ENCODE measurements around the gene TMEM39A. TPM values are rescaled to one million over a fixed set of nuclear protein-coding genes. Genes with fewer than 3 reads are reported as not detected.
A peak's percentile ranks its signal among the peaks of the same experiment; 100 is the strongest.

Gene TMEM39A
- total RNA-seq, 1 experiment from 2014 or later = 30.4 TPM

DNA sequence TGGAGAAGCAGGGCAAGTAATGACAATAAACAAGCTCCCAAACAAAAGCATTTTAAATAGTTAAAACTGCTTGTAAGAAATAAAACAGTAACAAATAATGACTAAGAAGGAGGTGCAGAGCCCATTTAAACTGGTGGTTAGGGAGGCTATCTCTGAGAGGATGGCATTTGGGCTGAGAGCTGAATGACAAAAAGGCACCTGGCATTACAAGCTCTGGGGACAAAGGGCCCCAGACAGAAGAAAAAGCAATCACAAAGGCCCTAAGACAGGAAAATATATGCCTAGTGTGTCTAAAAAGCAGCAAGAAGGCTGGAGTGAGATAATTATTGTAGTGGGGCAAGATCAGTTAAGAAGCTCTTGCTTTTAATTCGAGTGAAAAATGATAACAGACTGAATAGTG lies 9.6 kb downstream of the TMEM39A start:
- DNase-seq (ENCODE audit: low spot score) = no peak

- DNase-seq (ENCODE audit: low spot score) = no peak
Observed at GRCh38 chr3:119444590-119444989, 18.8 kb downstream of the TMEM39A start.

DNA sequence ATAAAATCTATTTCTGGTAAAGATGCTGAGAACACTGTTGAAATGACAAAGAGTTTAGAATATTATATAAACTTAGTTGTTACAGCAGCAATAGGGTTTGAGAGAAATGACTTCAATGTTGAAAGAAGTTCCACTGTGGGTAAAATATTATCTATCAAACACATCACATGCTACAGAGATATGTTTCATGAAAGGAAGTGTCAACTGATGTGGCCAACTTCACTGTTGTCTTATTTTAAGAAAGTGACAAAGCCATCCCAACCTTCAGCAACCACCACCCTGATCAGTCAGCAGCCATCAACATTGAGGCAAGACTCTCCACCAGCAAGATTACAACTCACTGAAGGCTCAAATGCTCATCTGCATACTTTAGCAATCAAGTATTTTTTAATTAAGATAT lies 20.2 kb downstream of the TMEM39A start:
- no peak for DNase-seq (ENCODE audit: low spot score)

- DNase-seq (ENCODE audit: low spot score) = no peak
Observed at GRCh38 chr3:119437691-119438258, 25.6 kb downstream of the TMEM39A start.

DNA sequence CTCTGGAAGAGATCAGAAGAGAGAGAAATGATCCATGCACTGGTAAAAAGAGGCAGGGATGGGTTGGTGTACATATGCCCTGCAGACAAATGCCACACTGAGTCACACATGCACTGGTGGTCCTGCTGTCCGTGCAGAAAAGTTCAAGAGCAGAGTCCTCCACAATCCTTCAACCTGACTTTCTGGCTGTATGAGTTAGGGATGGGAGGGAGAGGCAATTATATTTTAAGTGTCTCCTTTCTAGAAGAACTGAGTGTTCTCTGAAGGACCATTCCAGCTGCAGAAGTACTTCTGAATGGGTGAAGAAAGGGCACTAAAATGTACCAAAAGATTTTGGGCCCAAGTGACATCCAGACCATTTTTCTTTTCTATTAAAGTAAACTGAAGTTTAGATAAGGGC lies 26.4 kb downstream of the TMEM39A start:
- no peak for DNase-seq (ENCODE audit: low spot score)

- DNase-seq (ENCODE audit: low spot score) = no peak
Observed at GRCh38 chr3:119434703-119435102, 28.7 kb downstream of the TMEM39A start.

DNA sequence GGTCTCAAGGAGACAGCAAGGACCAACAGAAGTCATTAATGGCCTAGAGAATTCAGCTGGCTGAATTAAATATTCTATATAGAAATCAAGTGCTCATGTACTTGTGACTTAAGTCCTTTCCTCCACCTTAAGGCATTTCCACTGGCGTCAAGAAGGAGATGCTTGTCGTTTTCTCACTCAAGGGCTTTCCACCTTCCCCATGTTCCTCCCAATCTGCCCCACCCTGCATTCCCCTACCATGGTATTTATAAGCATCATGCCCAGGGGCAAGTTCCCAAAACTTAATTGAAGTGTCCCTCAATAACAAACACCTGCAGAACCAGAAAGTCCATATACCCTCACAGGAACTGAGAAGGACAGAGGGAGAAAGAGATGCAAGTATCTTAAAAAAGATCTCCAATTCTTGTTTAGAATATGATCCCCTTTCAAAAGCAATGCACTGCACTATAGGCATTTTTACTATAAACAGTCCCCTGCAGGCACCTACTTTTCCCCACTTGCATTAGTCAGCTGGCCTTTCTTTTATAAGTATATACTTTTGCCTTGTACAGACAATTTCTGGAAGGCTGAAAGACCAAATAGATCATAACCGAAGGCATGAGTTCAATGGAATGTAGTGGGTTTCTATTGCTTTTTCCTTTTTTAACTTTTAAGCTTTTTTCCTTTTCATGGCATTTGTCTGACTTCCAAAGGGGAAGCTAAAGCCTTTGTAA lies 29.6 kb downstream of the TMEM39A start:
- no peak for DNase-seq (ENCODE audit: low spot score)

- DNase-seq (ENCODE audit: low spot score) = peak; percentile 9
Observed at GRCh38 chr3:119428538-119428937, 34.9 kb downstream of the TMEM39A start.

- DNase-seq (ENCODE audit: low spot score) = peak; percentile 4
Observed at GRCh38 chr3:119427669-119428068, 35.7 kb downstream of the TMEM39A start.

GRCh38 chr3:119420196-119420595 lies 43.2 kb downstream of the TMEM39A start:
- no peak for DNase-seq (ENCODE audit: low spot score)

DNA sequence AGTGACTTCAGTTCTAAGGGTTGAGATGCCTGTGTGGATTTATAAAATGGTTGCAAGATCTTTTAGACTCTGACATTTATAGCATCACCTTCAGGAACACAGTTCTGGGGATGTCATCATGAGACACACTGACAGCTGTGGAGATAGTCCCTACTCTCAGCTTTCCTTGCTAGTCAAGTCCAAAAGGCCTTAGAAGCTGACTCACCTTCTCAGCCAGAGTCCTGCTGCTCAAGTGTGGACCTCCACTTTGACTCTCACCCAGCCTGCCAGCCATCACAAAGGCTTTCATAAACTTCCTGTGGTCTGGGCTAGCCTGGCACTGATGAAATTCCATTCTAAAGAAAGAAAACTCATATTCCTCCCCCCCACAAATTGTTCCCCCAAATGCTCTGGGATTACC lies 44.8 kb downstream of the TMEM39A start:
- DNase-seq (ENCODE audit: low spot score) = peak; percentile 3

DNA sequence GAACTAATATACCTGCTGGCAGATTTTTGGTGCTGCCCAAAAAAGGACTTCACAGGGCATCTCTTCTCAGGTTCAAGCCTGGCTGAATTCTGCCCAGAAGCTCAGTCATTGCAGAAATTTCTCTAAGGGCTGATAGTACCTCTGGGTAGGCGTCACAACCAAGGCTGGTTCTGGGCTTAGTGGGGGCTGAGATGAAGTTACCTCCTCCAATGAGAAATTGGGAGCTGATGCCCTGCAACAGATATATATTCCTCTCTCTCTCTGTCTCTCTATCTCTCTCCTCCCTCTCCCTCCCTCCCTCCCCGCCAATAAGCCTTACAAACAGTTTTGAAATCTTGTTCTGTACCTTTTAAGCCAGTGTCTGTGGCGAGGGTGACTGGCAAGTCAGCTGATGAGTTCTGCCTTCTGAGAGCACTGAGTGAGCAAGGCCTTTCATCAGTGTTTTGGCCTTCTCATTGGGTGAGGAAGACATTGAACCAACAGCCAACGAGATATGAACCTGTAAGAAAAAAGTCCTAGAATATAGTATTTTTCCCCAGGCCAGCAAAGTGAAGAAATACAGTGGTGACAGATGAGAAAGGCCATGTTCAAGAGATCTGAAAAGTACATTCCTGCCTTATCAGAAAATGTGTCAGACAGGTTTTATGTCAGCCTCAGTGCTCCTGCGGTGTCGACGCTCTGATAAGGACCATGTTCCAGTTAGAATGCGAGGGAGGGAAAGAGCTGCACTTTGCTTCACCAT lies 45.5 kb downstream of the TMEM39A start:
- DNase-seq (ENCODE audit: low spot score) = no peak

DNA sequence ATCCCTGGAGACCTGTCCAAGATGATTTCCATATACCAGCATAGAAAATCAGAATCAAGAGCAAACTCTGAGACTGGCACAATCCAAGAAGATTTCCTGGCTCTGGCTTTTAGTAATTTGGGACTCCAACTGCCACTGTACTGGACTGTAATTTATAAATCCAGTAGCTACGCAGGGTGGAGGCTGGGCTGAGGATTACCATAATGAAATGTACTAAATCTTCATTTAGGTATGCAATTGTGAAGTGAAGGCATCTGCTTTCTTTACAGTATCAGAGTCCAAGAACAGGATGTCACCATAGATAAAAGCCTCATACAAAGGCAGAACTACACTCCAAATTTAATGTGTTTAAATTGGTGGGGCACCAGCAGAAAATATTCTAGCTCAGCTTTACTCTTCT lies 46.5 kb downstream of the TMEM39A start:
- no peak for DNase-seq (ENCODE audit: low spot score)

- no peak for DNase-seq (ENCODE audit: low spot score)
Observed at GRCh38 chr3:119413603-119414280, 49.7 kb downstream of the TMEM39A start.

GRCh38 chr3:119409844-119410243 lies 53.6 kb downstream of the TMEM39A start:
- no peak for DNase-seq (ENCODE audit: low spot score)

- DNase-seq (ENCODE audit: low spot score) = no peak
Observed at GRCh38 chr3:119408243-119408950, 55.0 kb downstream of the TMEM39A start.

DNA sequence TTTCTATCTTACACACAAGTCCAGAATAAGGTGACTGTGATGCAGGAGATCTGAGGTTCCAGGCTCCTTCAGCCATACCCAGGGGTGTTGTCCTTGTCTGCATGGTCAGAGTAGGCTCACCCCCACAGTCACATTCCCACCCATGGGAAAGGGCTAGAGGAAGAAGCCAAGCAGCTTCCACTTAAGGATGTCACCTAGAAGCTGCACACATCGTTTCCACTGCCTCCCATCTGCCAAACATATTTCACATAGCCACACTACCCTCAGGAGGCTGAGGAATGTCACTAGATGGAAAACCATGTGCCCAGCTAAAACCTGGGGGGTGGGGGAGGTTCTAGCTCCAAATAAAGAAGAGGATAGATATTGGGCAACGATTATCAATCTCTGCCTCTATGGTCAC lies 58.1 kb downstream of the TMEM39A start:
- DNase-seq (ENCODE audit: low spot score) = no peak

- no peak for DNase-seq (ENCODE audit: low spot score)
Observed at GRCh38 chr3:119403201-119403600, 60.2 kb downstream of the TMEM39A start.

DNA sequence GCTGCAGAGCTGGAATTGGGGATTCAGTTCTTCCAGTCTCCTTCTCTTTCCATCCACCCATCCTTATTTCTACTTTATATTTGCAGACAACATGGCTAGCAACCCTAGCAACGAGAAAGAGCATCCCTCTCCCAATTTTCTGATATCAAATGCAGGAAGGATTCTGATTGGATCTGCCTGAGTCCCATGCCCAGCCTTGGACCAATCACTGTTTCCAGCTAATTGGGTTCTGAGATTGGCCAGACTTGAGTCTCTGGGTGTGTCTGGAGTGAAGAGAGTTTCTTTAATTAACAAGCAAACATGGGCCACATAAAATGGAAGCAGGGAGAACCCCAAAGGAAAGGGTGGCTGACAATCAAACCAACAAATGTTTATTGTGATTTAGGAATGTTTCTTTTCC lies 60.6 kb downstream of the TMEM39A start:
- DNase-seq (ENCODE audit: low spot score) = no peak

DNA sequence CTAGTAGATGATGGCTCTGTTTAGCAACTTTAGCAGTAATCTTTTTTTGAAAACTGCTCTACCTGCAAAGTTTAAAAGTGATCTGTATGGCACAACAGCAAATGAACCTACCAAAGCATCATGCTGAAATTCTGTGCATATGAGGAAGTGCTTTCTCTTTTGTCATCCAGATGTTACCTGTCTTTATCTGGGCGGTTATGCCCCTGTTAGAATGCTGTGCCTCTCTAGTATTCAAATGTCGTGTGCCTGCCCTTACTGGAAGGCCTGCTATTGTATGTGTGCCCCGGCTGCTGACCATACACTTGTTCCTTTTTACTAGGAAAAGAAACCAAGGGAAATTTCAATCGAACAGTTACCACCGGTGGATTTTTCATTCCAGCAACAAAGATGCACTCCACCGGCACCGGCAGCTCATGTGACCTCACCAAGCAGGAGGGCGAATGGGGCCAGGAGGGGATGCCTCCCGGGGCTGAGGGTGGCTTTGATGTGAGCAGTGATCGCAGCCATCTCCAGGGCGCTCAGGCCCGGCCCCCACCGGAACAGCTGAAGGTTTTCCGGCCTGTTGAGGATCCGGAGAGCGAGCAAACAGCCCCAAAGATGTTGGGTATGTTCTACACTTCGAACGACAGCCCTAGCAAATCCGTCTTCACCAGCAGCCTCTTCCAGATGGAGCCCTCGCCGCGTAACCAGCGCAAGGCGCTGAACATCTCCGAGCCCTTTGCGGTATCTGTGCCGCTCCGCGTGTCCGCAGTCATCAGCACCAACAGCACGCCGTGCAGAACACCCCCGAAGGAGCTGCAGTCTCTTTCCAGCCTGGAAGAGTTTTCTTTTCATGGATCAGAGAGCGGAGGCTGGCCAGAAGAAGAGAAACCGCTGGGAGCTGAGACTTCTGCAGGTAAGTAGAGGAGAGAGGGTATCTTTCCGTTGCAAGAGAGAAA lies 61.6 kb downstream of the TMEM39A start:
- no peak for DNase-seq (ENCODE audit: low spot score)

DNA sequence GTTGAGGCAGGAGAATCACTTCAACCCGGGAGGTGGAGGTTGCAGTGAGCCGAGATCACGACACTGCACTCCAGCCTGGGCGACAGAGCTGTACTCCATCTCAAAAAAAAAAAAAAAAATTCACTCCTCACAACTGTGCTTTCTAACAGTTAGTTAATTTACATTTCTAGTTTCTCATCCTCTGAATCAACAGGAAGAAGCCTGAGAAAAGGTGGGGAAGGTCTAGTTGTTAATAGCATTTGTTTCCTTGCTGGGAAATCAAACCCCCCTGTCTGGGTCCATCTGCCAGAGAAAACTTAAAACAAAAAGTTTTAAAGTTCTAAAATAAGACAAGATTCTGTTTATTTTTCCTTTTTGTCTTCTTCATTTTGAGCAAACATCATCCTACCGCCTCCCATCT lies 62.3 kb downstream of the TMEM39A start:
- DNase-seq (ENCODE audit: low spot score) = no peak

Measured in A172 (cell line).